ENCODE results near the gene TRIP10. TPM values are rescaled to one million over a fixed set of nuclear protein-coding genes. Genes with fewer than 3 reads are reported as not detected.

The TRIP10 gene
- total RNA-seq, 4 donors from 2014 or later, result 48.9 to 65.8 (median 58.8) TPM

GRCh38 chr19:6790194-6791128 lies 51.0 kb downstream of the TRIP10 start:
- intact Hi-C loops (cut with DNase I), result no loop called here
- 62 to 64% methylated on average over 5 of the region's 5 CpGs for WGBS, 2 donors

GRCh38 chr19:6791237-6791636 lies 51.8 kb downstream of the TRIP10 start:
- Histone ChIP-seq H3K27ac (no peak overlapping the region), H3K4me3 (replicated peaks in 1 of 3) (no peak overlapping the region), H3K4me1 (no peaks in the 10 kb centered on the region), H3K36me3 (no peaks in the 10 kb centered on the region), H3K27me3 (no peaks in the 10 kb centered on the region), H3K9me3 (no peaks in the 10 kb centered on the region)
- WGBS, 2 donors, result 47 to 56% methylated on average over 6 of the region's 6 CpGs
- TF ChIP-seq POLR2A (IDR thresholded peaks at IDR 0.05) (no peak), CTCF (IDR thresholded peaks at IDR 0.05) (no peak)
- DNase-seq, result no peak
- intact Hi-C loops (cut with DNase I), result no loop called here

More at GRCh38 chr19:6790194-6791128, 51.0 kb downstream of the TRIP10 start:
- Histone ChIP-seq H3K27me3 (no peaks in the 10 kb centered on the region), H3K27ac (no peak overlapping the region), H3K36me3 (no peaks in the 10 kb centered on the region), H3K4me1 (no peaks in the 10 kb centered on the region), H3K9me3 (no peaks in the 10 kb centered on the region), H3K4me3 (replicated peaks in 1 of 3) (no peak overlapping the region)
- TF ChIP-seq POLR2A (IDR thresholded peaks at IDR 0.05) (no peak), CTCF (IDR thresholded peaks at IDR 0.05) (no peak)
- no peak for DNase-seq

GRCh38 chr19:6793411-6793810 lies 53.9 kb downstream of the TRIP10 start:
- WGBS, 2 donors, result 77 to 90% methylated on average over 4 of the region's 4 CpGs

GRCh38 chr19:6793973-6794372 lies 54.5 kb downstream of the TRIP10 start:
- Histone ChIP-seq H3K27ac (no peak overlapping the region), H3K36me3 (no peaks in the 10 kb centered on the region), H3K4me3 (replicated peaks in 1 of 3) (no peak overlapping the region), H3K4me1 (no peaks in the 10 kb centered on the region), H3K9me3 (no peaks in the 10 kb centered on the region), H3K27me3 (no peaks in the 10 kb centered on the region)
- no peak for DNase-seq
- WGBS, 2 donors, result 91% methylated on average over 5 of the region's 5 CpGs
- TF ChIP-seq POLR2A (IDR thresholded peaks at IDR 0.05) (no peak), CTCF (IDR thresholded peaks at IDR 0.05) (no peak)
- intact Hi-C loops (cut with DNase I), result no loop called here

More at GRCh38 chr19:6793411-6793810, 53.9 kb downstream of the TRIP10 start:
- intact Hi-C loops (cut with DNase I), result no loop called here
- Histone ChIP-seq H3K27ac (no peak overlapping the region), H3K36me3 (no peaks in the 10 kb centered on the region), H3K4me3 (replicated peaks in 1 of 3) (no peak overlapping the region), H3K9me3 (no peaks in the 10 kb centered on the region), H3K4me1 (no peaks in the 10 kb centered on the region), H3K27me3 (no peaks in the 10 kb centered on the region)
- no peak for DNase-seq
- TF ChIP-seq POLR2A (IDR thresholded peaks at IDR 0.05) (no peak), CTCF (IDR thresholded peaks at IDR 0.05) (no peak)

Data from thyroid gland (tissue), 4 donors.